OCI-LY3 (cell line): ENCODE measurements around the gene CAMK1G.

Experiments used
- H2AFZ ChIP-seq: fragments of 200-600, 300-600 bp; shearing (Covaris generic); 2 replicates; pipeline ENCODE4 v1.6.0; 2014; ENCODE audit warnings: antibody characterized with exemption, low read depth, low read length
- H3K27ac ChIP-seq: fragments of 200-600, 300-600 bp; sonication (generic); 2 replicates; pipeline ENCODE4 v1.5.1; 2014; ENCODE audit warnings: mild to moderate bottlenecking, low read length, moderate library complexity, mixed read lengths
- H3K27me3 ChIP-seq: fragments of 200-600, 300-600 bp; sonication (generic); 2 replicates; pipeline ENCODE4 v1.6.1; 2014; ENCODE audit warnings: low read depth, low read length, mixed read lengths
- H3K36me3 ChIP-seq: fragments of 200-600, 300-600 bp; sonication (generic); replicated peaks from 2 replicates; pipeline ENCODE3; 2014; ENCODE audit warnings: low read depth, low read length, mixed read lengths
- H3K4me1 ChIP-seq: fragments of 300-600, 200-600 bp; sonication (generic); 2 replicates; pipeline ENCODE4 v1.6.1; 2014; ENCODE audit warnings: low read length, mixed read lengths
- H3K4me2 ChIP-seq: fragments of 200-600, 300-600 bp; sonication (generic); 2 replicates; pipeline ENCODE4 v1.6.1; 2014; ENCODE audit warnings: low read length, mixed read lengths
- H3K4me3 ChIP-seq: fragments of 300-600, 200-600 bp; sonication (generic); 2 replicates; pipeline ENCODE4 v1.5.1; 2014; ENCODE audit warnings: antibody characterized with exemption, mild to moderate bottlenecking, low read length, moderate library complexity
- H3K79me2 ChIP-seq: fragments of 300-600, 200-600 bp; shearing (Covaris generic); 2 replicates; pipeline ENCODE4 v1.6.1; 2014; ENCODE audit warnings: mild to moderate bottlenecking, low read length, mixed read lengths
- H3K9ac ChIP-seq: fragments of 300-600, 200-600 bp; shearing (Covaris generic); 2 replicates; pipeline ENCODE4 v1.6.0; 2014; ENCODE audit warnings: mild to moderate bottlenecking, low read length, moderate library complexity
- H3K9me3 ChIP-seq: fragments of 200-600, 300-600 bp; shearing (Covaris generic); 2 replicates; pipeline ENCODE4 v1.6.1; 2014; ENCODE audit warnings: low read length, mixed read lengths; ENCODE audit not compliant: insufficient read depth
- H4K20me1 ChIP-seq: fragments of 200-600, 300-600 bp; sonication (generic); 2 replicates; pipeline ENCODE4 v1.6.1; 2016; ENCODE audit warnings: low read length, mixed read lengths; ENCODE audit not compliant: insufficient read depth
- EZH2phosphoT487 ChIP-seq: fragments of 200-600 bp; shearing (Covaris generic); IDR thresholded peaks from 2 replicates; pipeline ENCODE4 v1.6.1; 2018; ENCODE audit warnings: antibody characterized with exemption, mixed run types, low read depth
- TF ChIP-seq, protein P1 (sequence below): fragments of 200-600, 300-600 bp; sonication (generic); IDR thresholded peaks from 2 replicates; pipeline ENCODE4 v1.5.1; 2014; ENCODE audit warnings: antibody characterized with exemption, low read length, low read depth

CAMK1G gene

GRCh38 chr1:209552406-209553264, 30.9 kb upstream of the CAMK1G start:
- H3K4me2 ChIP-seq, result no peak overlapping the region
- H4K20me1 ChIP-seq, result no peaks in the 10 kb centered on the region
- H3K27me3 ChIP-seq, result 0 out of 2 replicates have a peak, but pooled peaks cover 6% of the 10 kb centered on the region
- no peaks in the 10 kb centered on the region for H3K79me2 ChIP-seq
- no peaks in the 10 kb centered on the region for H3K36me3 ChIP-seq
- no peak overlapping the region for H3K4me3 ChIP-seq
- H3K4me1 ChIP-seq, result no peaks in the 10 kb centered on the region
- TF ChIP-seq, protein P1, sequence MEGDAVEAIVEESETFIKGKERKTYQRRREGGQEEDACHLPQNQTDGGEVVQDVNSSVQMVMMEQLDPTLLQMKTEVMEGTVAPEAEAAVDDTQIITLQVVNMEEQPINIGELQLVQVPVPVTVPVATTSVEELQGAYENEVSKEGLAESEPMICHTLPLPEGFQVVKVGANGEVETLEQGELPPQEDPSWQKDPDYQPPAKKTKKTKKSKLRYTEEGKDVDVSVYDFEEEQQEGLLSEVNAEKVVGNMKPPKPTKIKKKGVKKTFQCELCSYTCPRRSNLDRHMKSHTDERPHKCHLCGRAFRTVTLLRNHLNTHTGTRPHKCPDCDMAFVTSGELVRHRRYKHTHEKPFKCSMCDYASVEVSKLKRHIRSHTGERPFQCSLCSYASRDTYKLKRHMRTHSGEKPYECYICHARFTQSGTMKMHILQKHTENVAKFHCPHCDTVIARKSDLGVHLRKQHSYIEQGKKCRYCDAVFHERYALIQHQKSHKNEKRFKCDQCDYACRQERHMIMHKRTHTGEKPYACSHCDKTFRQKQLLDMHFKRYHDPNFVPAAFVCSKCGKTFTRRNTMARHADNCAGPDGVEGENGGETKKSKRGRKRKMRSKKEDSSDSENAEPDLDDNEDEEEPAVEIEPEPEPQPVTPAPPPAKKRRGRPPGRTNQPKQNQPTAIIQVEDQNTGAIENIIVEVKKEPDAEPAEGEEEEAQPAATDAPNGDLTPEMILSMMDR, result no peak
- no peak for TF ChIP-seq EZH2phosphoT487
- no peak overlapping the region for H3K9ac ChIP-seq
- no peak overlapping the region for H2AFZ ChIP-seq
- H3K9me3 ChIP-seq, result no peaks in the 10 kb centered on the region
- H3K27ac ChIP-seq, result no peak overlapping the region

- Histone ChIP-seq H2AFZ (no peak overlapping the region), H3K27ac (no peak overlapping the region), H3K9ac (no peak overlapping the region), H3K9me3 (no peaks in the 10 kb centered on the region), H4K20me1 (no peaks in the 10 kb centered on the region), H3K27me3 (0 out of 2 replicates have a peak, but pooled peaks cover 6% of the 10 kb centered on the region), H3K4me2 (no peak overlapping the region), H3K79me2 (no peaks in the 10 kb centered on the region), H3K4me1 (no peaks in the 10 kb centered on the region), H3K36me3 (no peaks in the 10 kb centered on the region), H3K4me3 (no peak overlapping the region)
- TF ChIP-seq, protein P1, result peak; percentile 27; the same call in 1 of the 2 replicates
- TF ChIP-seq EZH2phosphoT487, result no peak
These were observed 28.5 kb upstream of the CAMK1G start for GRCh38 chr1:209554761-209555611.

- H3K9ac ChIP-seq, result no peak overlapping the region
- no peak overlapping the region for H3K4me3 ChIP-seq
- H3K79me2 ChIP-seq, result no peaks in the 10 kb centered on the region
- TF ChIP-seq EZH2phosphoT487, result no peak
- TF ChIP-seq, protein P1, result no peak
- no peak overlapping the region for H2AFZ ChIP-seq
- H4K20me1 ChIP-seq, result no peaks in the 10 kb centered on the region
- H3K4me1 ChIP-seq, result no peaks in the 10 kb centered on the region
- no peaks in the 10 kb centered on the region for H3K9me3 ChIP-seq
- no peak overlapping the region for H3K27ac ChIP-seq
- no peak overlapping the region for H3K4me2 ChIP-seq
- no peaks in the 10 kb centered on the region for H3K36me3 ChIP-seq
- H3K27me3 ChIP-seq, result 0 out of 2 replicates have a peak, but pooled peaks cover 3% of the 10 kb centered on the region
These were observed 27.3 kb upstream of the CAMK1G start for GRCh38 chr1:209556162-209556690.
